SK-N-SH (cell line): ENCODE results near the gene ZNRF1. TPM values are rescaled to one million over a fixed set of nuclear protein-coding genes. Genes with fewer than 3 reads are reported as not detected.

Experiments
- CTCF ChIA-PET: fragments of 300-600, 350-600 bp; formaldehyde crosslinking; extraction: SDS; loops from one replicate; lab custom pipeline; 2021; lab: Yijun Ruan, JAX
- POLR2A ChIA-PET: fragments of 350-600 bp; sonication (Branson Sonifier 250); formaldehyde crosslinking; extraction: SDS; loops from one replicate; lab custom pipeline; 2020; ENCODE audit warnings: antibody characterized with exemption, inconsistent platforms; lab: Yijun Ruan, JAX
- DNase-seq: peaks from one replicate; pipeline ENCODE4 v3.0.0; 2012
- H2AFZ ChIP-seq: fragments of 200-600 bp; sonication (generic); 2 replicates; pipeline ENCODE4 v1.8.1; 2016; ENCODE audit warnings: antibody characterized with exemption, mild to moderate bottlenecking, low read depth
- H3F3A ChIP-seq: fragments of 200-600 bp; sonication (generic); replicated peaks from 2 replicates; pipeline ENCODE3; 2016; ENCODE audit warnings: antibody characterized with exemption, mild to moderate bottlenecking; ENCODE audit not compliant: insufficient read depth
- H3K27ac ChIP-seq, 2 experiments: fragments of 200-500 bp in 1 of 2; fragments of 200-600 bp in 1 of 2; sonication (Bioruptor generic) in 1 of 2; sonication (generic), shearing (Covaris generic) in 1 of 2; 2 replicates each; pipeline versions ENCODE4 v1.5.1 to v1.6.1; 2014 to 2016; ENCODE audit warnings: low read depth in 2 of 2, inconsistent platforms in 1 of 2, low read length in 1 of 2, mild to moderate bottlenecking in 1 of 2, mixed read lengths in 1 of 2
- H3K27me3 ChIP-seq: fragments of 200-600 bp; sonication (generic), shearing (Covaris generic); 2 replicates; pipeline ENCODE4 v1.6.1; 2016; ENCODE audit warnings: mixed run types; ENCODE audit not compliant: insufficient read depth
- H3K36me3 ChIP-seq, 2 experiments: fragments of 200-500 bp in 1 of 2; fragments of 200-600 bp in 1 of 2; sonication (Bioruptor generic) in 1 of 2; sonication (generic) in 1 of 2; replicated peaks in 1 of 2; 2 replicates each; pipeline versions ENCODE3 to v1.5.1; 2014 to 2016; ENCODE audit warnings: low read length in 1 of 2, mild to moderate bottlenecking in 1 of 2; ENCODE audit not compliant: insufficient read depth in 2 of 2, control insufficient read depth in 1 of 2
- H3K4me1 ChIP-seq, 2 experiments: fragments of 200-500 bp in 1 of 2; fragments of 200-600 bp in 1 of 2; sonication (Bioruptor generic) in 1 of 2; sonication (generic), shearing (Covaris generic) in 1 of 2; 2 replicates each; pipeline versions ENCODE4 v1.5.1 to v1.6.1; 2014 to 2016; ENCODE audit warnings: low read depth in 1 of 2, low read length in 1 of 2, mixed run types in 1 of 2; ENCODE audit not compliant: insufficient read depth in 2 of 2, control insufficient read depth in 1 of 2
- H3K4me2 ChIP-seq: fragments of 200-600 bp; sonication (generic), shearing (Covaris generic); 2 replicates; pipeline ENCODE4 v1.6.1; 2017; ENCODE audit warnings: mixed run types
- H3K4me3 ChIP-seq, 2 experiments: fragments of 200-500 bp in 1 of 2; fragments of 200-600 bp in 1 of 2; sonication (Bioruptor generic) in 1 of 2; sonication (generic), shearing (Covaris generic) in 1 of 2; 2 replicates each; pipeline versions ENCODE4 v1.5.1 to v1.8.1; 2014 to 2016; ENCODE audit warnings: low read depth in 2 of 2, inconsistent platforms in 1 of 2, low read length in 1 of 2, mild to moderate bottlenecking in 1 of 2, mixed read lengths in 1 of 2, moderate library complexity in 1 of 2
- H3K79me2 ChIP-seq: fragments of 200-600 bp; sonication (generic); 2 replicates; pipeline ENCODE4 v1.8.1; 2017; ENCODE audit warnings: mild to moderate bottlenecking; ENCODE audit not compliant: insufficient read depth
- H3K9ac ChIP-seq: fragments of 200-600 bp; sonication (generic); 2 replicates; pipeline ENCODE4 v1.6.1; 2017; ENCODE audit warnings: mixed run types
- H3K9me2 ChIP-seq: fragments of 200-600 bp; sonication (generic); 2 replicates; pipeline ENCODE4 v1.6.1; 2017; ENCODE audit warnings: mixed run types
- H3K9me3 ChIP-seq: fragments of 200-600 bp; sonication (generic); 2 replicates; pipeline ENCODE4 v1.6.1; 2017; ENCODE audit warnings: mixed run types, mild to moderate bottlenecking, moderate library complexity
- H4K20me1 ChIP-seq: fragments of 200-600 bp; sonication (generic); 2 replicates; pipeline ENCODE4 v1.6.1; 2017; ENCODE audit warnings: mild to moderate bottlenecking, mixed run types; ENCODE audit not compliant: insufficient read depth
- EP300 ChIP-seq, 2 experiments: IDR thresholded peaks; 2 replicates each; pipeline versions ENCODE4 v1.4.0 to v1.6.1; 2012; ENCODE audit warnings: borderline replicate concordance in 1 of 2, low read depth in 1 of 2, low read length in 1 of 2
- MAX ChIP-seq: IDR thresholded peaks from 2 replicates; pipeline ENCODE4 v1.4.0; 2012; ENCODE audit warnings: low read depth
- MEF2A ChIP-seq: IDR thresholded peaks from 2 replicates; pipeline ENCODE4 v1.4.0; 2012; ENCODE audit warnings: low read depth, borderline replicate concordance
- NFIC ChIP-seq: IDR thresholded peaks from 2 replicates; pipeline ENCODE4 v1.4.0; 2012; ENCODE audit warnings: borderline replicate concordance
- NRF1 ChIP-seq: IDR thresholded peaks from 2 replicates; pipeline ENCODE4 v1.6.1; 2012; ENCODE audit warnings: low read depth, mild to moderate bottlenecking, low read length
- PBX3 ChIP-seq: IDR thresholded peaks from 2 replicates; pipeline ENCODE4; 2012
- POLR2AphosphoS5 ChIP-seq: IDR thresholded peaks from 2 replicates; pipeline ENCODE4 v1.6.1; 2012; ENCODE audit warnings: low read depth, low read length
- RAD21 ChIP-seq: IDR thresholded peaks from 2 replicates; pipeline ENCODE4 v1.6.1; 2012; ENCODE audit warnings: mild to moderate bottlenecking, low read length
- RFX5 ChIP-seq: IDR thresholded peaks from 2 replicates; pipeline ENCODE4 v1.6.1; 2012; ENCODE audit warnings: mild to moderate bottlenecking, improper control_type of control experiment, low read length
- RXRA ChIP-seq: IDR thresholded peaks from 2 replicates; pipeline ENCODE4 v1.4.0; 2012; ENCODE audit warnings: low read depth, mild to moderate bottlenecking, borderline replicate concordance
- SMC3 ChIP-seq: IDR thresholded peaks from 2 replicates; pipeline ENCODE4 v1.6.1; 2012; ENCODE audit warnings: low read depth, low read length, improper control_type of control experiment
- TAF1 ChIP-seq: IDR thresholded peaks from 2 replicates; pipeline ENCODE4 v1.6.1; 2012; ENCODE audit warnings: low read depth, mild to moderate bottlenecking, low read length, moderate library complexity, borderline replicate concordance
- TCF12 ChIP-seq: IDR thresholded peaks from 2 replicates; pipeline ENCODE4 v1.4.0; 2012
- WGBS: methylation state at CpG from one replicate; pipeline ENCODE4 v1.1.6; 2017; ENCODE audit warnings: low lambda C conversion rate; 5-methylcytosine and 5-hydroxymethylcytosine counted together
- polyA plus RNA-seq, 3 experiments: library from polyadenylated mRNA; depleted of rRNA; stranded (reverse); fragments of >200 nt; gene quantifications; 2 replicates each; pipeline ENCODE4 v1.2.3, GENCODE V29; 2012
- TF ChIP-seq, protein P1 (sequence below): IDR thresholded peaks from 2 replicates; pipeline ENCODE4 v1.4.0; 2012; ENCODE audit warnings: low read depth, borderline replicate concordance
- TF ChIP-seq, protein P2 (sequence below): IDR thresholded peaks from 2 replicates; pipeline ENCODE4 v1.6.1; 2012; ENCODE audit warnings: mild to moderate bottlenecking, low read depth, low read length, moderate library complexity

Gene ZNRF1
- polyA plus RNA-seq, 1 of the 3 experiments (the other 2 are of a cell fraction): 23.7 TPM

- Histone ChIP-seq H3K9ac (no peak overlapping the region), H3K79me2 (peaks cover 82% of the 10 kb centered on the region), H3K27ac (0 out of 4 replicates have a peak overlapping the region, but pooled peaks of 1 of the 2 experiments have one; percentile 11)
Measured at GRCh38 chr16:75079346-75079926, 80.6 kb downstream of the ZNRF1 start.

More at GRCh38 chr16:75079346-75079926, 80.6 kb downstream of the ZNRF1 start:
- H3K9me3 ChIP-seq: no peaks in the 10 kb centered on the region; the same call in 1 of the 2 replicates
- POLR2A ChIA-PET: no interaction called here
- TF ChIP-seq PBX3 (no peak), MEF2A (no peak), SMC3 (no peak), POLR2AphosphoS5 (no peak), TAF1 (no peak), MAX (no peak), RXRA (no peak), RFX5 (no peak), RAD21 (no peak), TCF12 (no peak), NRF1 (no peak), NFIC (no peak), EP300 (IDR thresholded peaks at IDR 0.05; ENCODE audit: borderline replicate concordance in 1 of 2, low read depth in 1 of 2, low read length in 1 of 2) (no peak)
- TF ChIP-seq, protein P1, sequence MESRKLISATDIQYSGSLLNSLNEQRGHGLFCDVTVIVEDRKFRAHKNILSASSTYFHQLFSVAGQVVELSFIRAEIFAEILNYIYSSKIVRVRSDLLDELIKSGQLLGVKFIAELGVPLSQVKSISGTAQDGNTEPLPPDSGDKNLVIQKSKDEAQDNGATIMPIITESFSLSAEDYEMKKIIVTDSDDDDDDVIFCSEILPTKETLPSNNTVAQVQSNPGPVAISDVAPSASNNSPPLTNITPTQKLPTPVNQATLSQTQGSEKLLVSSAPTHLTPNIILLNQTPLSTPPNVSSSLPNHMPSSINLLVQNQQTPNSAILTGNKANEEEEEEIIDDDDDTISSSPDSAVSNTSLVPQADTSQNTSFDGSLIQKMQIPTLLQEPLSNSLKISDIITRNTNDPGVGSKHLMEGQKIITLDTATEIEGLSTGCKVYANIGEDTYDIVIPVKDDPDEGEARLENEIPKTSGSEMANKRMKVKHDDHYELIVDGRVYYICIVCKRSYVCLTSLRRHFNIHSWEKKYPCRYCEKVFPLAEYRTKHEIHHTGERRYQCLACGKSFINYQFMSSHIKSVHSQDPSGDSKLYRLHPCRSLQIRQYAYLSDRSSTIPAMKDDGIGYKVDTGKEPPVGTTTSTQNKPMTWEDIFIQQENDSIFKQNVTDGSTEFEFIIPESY: no peak
- TF ChIP-seq, protein P2, sequence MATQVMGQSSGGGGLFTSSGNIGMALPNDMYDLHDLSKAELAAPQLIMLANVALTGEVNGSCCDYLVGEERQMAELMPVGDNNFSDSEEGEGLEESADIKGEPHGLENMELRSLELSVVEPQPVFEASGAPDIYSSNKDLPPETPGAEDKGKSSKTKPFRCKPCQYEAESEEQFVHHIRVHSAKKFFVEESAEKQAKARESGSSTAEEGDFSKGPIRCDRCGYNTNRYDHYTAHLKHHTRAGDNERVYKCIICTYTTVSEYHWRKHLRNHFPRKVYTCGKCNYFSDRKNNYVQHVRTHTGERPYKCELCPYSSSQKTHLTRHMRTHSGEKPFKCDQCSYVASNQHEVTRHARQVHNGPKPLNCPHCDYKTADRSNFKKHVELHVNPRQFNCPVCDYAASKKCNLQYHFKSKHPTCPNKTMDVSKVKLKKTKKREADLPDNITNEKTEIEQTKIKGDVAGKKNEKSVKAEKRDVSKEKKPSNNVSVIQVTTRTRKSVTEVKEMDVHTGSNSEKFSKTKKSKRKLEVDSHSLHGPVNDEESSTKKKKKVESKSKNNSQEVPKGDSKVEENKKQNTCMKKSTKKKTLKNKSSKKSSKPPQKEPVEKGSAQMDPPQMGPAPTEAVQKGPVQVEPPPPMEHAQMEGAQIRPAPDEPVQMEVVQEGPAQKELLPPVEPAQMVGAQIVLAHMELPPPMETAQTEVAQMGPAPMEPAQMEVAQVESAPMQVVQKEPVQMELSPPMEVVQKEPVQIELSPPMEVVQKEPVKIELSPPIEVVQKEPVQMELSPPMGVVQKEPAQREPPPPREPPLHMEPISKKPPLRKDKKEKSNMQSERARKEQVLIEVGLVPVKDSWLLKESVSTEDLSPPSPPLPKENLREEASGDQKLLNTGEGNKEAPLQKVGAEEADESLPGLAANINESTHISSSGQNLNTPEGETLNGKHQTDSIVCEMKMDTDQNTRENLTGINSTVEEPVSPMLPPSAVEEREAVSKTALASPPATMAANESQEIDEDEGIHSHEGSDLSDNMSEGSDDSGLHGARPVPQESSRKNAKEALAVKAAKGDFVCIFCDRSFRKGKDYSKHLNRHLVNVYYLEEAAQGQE: no peak
- H3K27me3 ChIP-seq: no peaks in the 10 kb centered on the region
- H3K36me3 ChIP-seq: no peaks in the 10 kb centered on the region
- no peak overlapping the region for H2AFZ ChIP-seq
- WGBS: 92% methylated on average over 7 of the region's 7 CpGs
- CTCF ChIA-PET: interaction anchor here (0.7 to 1.5 kb wide), 2 partner anchors 25 to 81 kb away, joined by 3 read pairs; partner anchors contain the start of gene ZNRF1
- no peaks in the 10 kb centered on the region for H3K9me2 ChIP-seq
- H3F3A ChIP-seq: no peaks in the 10 kb centered on the region
- H3K4me1 ChIP-seq: peaks cover 4 to 19% of the 10 kb centered on the region in 2 experiments; a peak in 1 of 4 replicates
- H3K4me2 ChIP-seq: 0 out of 2 replicates have a peak overlapping the region, but pooled peaks have one; percentile 44
- no peak overlapping the region for H3K4me3 ChIP-seq
- DNase-seq: no peak
- H4K20me1 ChIP-seq: peaks cover 33% of the 10 kb centered on the region; the same call in 1 of the 2 replicates
